Loucy (cell line): ENCODE data around the gene APIP.
A peak's percentile ranks its signal among the peaks of the same experiment; 100 is the strongest.

Experiments
- H2AFZ ChIP-seq: fragments of 200-600 bp; sonication (generic); 2 replicates; pipeline ENCODE4 v1.6.0; 2016; ENCODE audit warnings: antibody characterized with exemption, mild to moderate bottlenecking, low read length, moderate library complexity
- H3F3A ChIP-seq: fragments of 200-600 bp; 2 replicates; pipeline ENCODE4 v1.6.0; 2016; ENCODE audit warnings: antibody characterized with exemption, low read depth, mild to moderate bottlenecking
- H3K27me3 ChIP-seq: fragments of 200-600 bp; sonication (generic); 2 replicates; pipeline ENCODE4 v1.6.1; 2014; ENCODE audit warnings: low read length, mild to moderate bottlenecking; ENCODE audit not compliant: insufficient read depth, poor library complexity, severe bottlenecking
- H3K36me3 ChIP-seq: fragments of 200-600 bp; sonication (generic); 2 replicates; pipeline ENCODE4 v1.6.1; 2016; ENCODE audit warnings: low read length; ENCODE audit not compliant: insufficient read depth
- H3K4me1 ChIP-seq: fragments of 200-600 bp; sonication (generic); 2 replicates; pipeline ENCODE4 v1.5.1; 2014; ENCODE audit warnings: low read length, mild to moderate bottlenecking; ENCODE audit not compliant: insufficient read depth, poor library complexity, severe bottlenecking
- H3K4me2 ChIP-seq: fragments of 200-600 bp; sonication (generic); 2 replicates; pipeline ENCODE4 v1.6.0; 2014; ENCODE audit warnings: antibody characterized with exemption, low read length, low read depth, mild to moderate bottlenecking; ENCODE audit not compliant: poor library complexity, severe bottlenecking
- H3K4me3 ChIP-seq: fragments of 200-600 bp; sonication (generic); 2 replicates; pipeline ENCODE4 v1.5.1; 2014; ENCODE audit warnings: low read length, mild to moderate bottlenecking, mixed read lengths; ENCODE audit not compliant: poor library complexity, severe bottlenecking
- H3K79me2 ChIP-seq: fragments of 200-600 bp; sonication (generic); 2 replicates; pipeline ENCODE4 v1.6.1; 2014; ENCODE audit warnings: low read length; ENCODE audit not compliant: insufficient read depth
- H3K9ac ChIP-seq: fragments of 200-600 bp; sonication (generic); 2 replicates; pipeline ENCODE4 v1.6.0; 2014; ENCODE audit warnings: mild to moderate bottlenecking, low read depth, low read length, moderate library complexity; ENCODE audit not compliant: poor library complexity, severe bottlenecking
- H3K9me2 ChIP-seq: fragments of 200-600 bp; sonication (generic); replicated peaks from 2 replicates; pipeline ENCODE4 v1.6.1; 2016; ENCODE audit warnings: low read depth, low read length, mixed read lengths
- H3K9me3 ChIP-seq: fragments of 200-600 bp; sonication (generic); 2 replicates; pipeline ENCODE4 v1.6.1; 2014; ENCODE audit warnings: mild to moderate bottlenecking, antibody characterized with exemption, low read length, low read depth; ENCODE audit not compliant: insufficient read depth
- H4K20me1 ChIP-seq: fragments of 200-600 bp; sonication (generic); 2 replicates; pipeline ENCODE4 v1.6.0; 2014; ENCODE audit warnings: antibody characterized with exemption, low read length, mild to moderate bottlenecking; ENCODE audit not compliant: insufficient read depth, poor library complexity, severe bottlenecking
- CTCF ChIP-seq: fragments of 200-600 bp; sonication (generic); conservative IDR thresholded peaks from 2 replicates; pipeline ENCODE4 v1.5.1; 2014; ENCODE audit warnings: mild to moderate bottlenecking, antibody characterized with exemption, low read length
- EZH2phosphoT487 ChIP-seq: fragments of 200-600 bp; IDR thresholded peaks from 2 replicates; pipeline ENCODE4 v1.6.1; 2018; ENCODE audit warnings: antibody characterized with exemption, mild to moderate bottlenecking, moderate library complexity, borderline replicate concordance

APIP gene

GRCh38 chr11:34926101-34926830 is 10.1 kb upstream of the APIP start:
- Histone ChIP-seq H3K9me3 (no peaks in the 10 kb centered on the region), H3K36me3 (no peaks in the 10 kb centered on the region), H3K79me2 (peaks cover 76% of the 10 kb centered on the region), H3F3A (no peaks in the 10 kb centered on the region), H3K4me1 (peaks cover 48% of the 10 kb centered on the region), H3K9me2 (no peaks in the 10 kb centered on the region), H3K27me3 (no peaks in the 10 kb centered on the region), H3K4me3 (peak overlapping the region; percentile 0), H2AFZ (no peak overlapping the region), H3K4me2 (peak overlapping the region; percentile 49), H3K9ac (no peak overlapping the region), H4K20me1 (peaks cover 3% of the 10 kb centered on the region)
- TF ChIP-seq EZH2phosphoT487 (no peak), CTCF (peak; percentile 90)

GRCh38 chr11:34924714-34925113 is 8.5 kb upstream of the APIP start:
- H3K9ac ChIP-seq: no peak overlapping the region
- H3K79me2 ChIP-seq: peaks cover 70% of the 10 kb centered on the region
- no peak overlapping the region for H3K4me2 ChIP-seq
- no peaks in the 10 kb centered on the region for H3K9me2 ChIP-seq
- no peaks in the 10 kb centered on the region for H3K27me3 ChIP-seq
- no peak overlapping the region for H3K4me3 ChIP-seq
- peaks cover 3% of the 10 kb centered on the region for H4K20me1 ChIP-seq
- H3F3A ChIP-seq: no peaks in the 10 kb centered on the region
- TF ChIP-seq EZH2phosphoT487 (no peak), CTCF (no peak)
- peaks cover 54% of the 10 kb centered on the region for H3K4me1 ChIP-seq
- no peak overlapping the region for H2AFZ ChIP-seq
- no peaks in the 10 kb centered on the region for H3K9me3 ChIP-seq
- no peaks in the 10 kb centered on the region for H3K36me3 ChIP-seq

GRCh38 chr11:34921156-34921555 is 5.0 kb upstream of the APIP start:
- H3K9ac ChIP-seq: no peak overlapping the region
- no peaks in the 10 kb centered on the region for H3K9me3 ChIP-seq
- H3K4me1 ChIP-seq: peaks cover 58% of the 10 kb centered on the region
- no peak for TF ChIP-seq CTCF
- TF ChIP-seq EZH2phosphoT487: no peak
- no peaks in the 10 kb centered on the region for H3K27me3 ChIP-seq
- H3K4me3 ChIP-seq: no peak overlapping the region
- H2AFZ ChIP-seq: no peak overlapping the region
- peak overlapping the region; percentile 33 for H3K4me2 ChIP-seq
- no peaks in the 10 kb centered on the region for H4K20me1 ChIP-seq
- peaks cover 67% of the 10 kb centered on the region for H3K79me2 ChIP-seq
- no peaks in the 10 kb centered on the region for H3F3A ChIP-seq
- H3K36me3 ChIP-seq: no peaks in the 10 kb centered on the region
- no peaks in the 10 kb centered on the region for H3K9me2 ChIP-seq
